ENCODE measurements around the gene NFX1.

The NFX1 gene

DNA sequence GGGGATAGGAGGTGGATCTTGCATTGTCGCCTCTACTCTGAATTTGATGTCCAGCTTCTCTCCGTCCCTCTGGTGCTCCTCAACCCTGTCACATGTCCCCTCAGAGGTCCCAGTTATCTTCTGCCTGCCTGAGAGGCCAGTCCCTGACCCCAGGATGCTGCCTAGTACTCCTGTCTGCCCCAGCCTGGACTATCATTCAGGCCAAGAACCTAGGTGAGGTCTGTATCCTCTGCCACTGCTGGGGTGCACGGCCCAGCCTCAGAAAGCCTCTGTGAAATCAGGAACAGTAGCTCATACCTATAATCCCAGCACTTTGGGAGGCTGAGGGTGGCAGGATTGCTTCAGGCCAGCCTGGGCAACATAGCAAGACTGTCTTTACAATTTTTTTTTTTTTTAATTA, 41.7 kb upstream of the NFX1 start:
- Histone ChIP-seq H3K9me3 (ENCODE audit: insufficient read depth, low read depth, low read length) (no peaks in the 10 kb centered on the region), H3K4me2 (ENCODE audit: low read depth, low read length, poor library complexity, severe bottlenecking) (no peak overlapping the region), H4K20me1 (ENCODE audit: insufficient read depth, low read length, poor library complexity, severe bottlenecking) (no peaks in the 10 kb centered on the region), H3K4me3 (ENCODE audit: low read length, poor library complexity, severe bottlenecking) (no peak overlapping the region), H3K9ac (ENCODE audit: low read depth, low read length, poor library complexity, severe bottlenecking) (no peak overlapping the region), H2AFZ (ENCODE audit: low read length) (no peak overlapping the region), H3K4me1 (ENCODE audit: insufficient read depth, low read length, poor library complexity, severe bottlenecking) (no peaks in the 10 kb centered on the region), H3K27me3 (ENCODE audit: insufficient read depth, low read length, poor library complexity, severe bottlenecking) (no peaks in the 10 kb centered on the region), H3K36me3 (ENCODE audit: insufficient read depth, low read length) (peaks cover 11% of the 10 kb centered on the region; the same call in 1 of the 2 replicates), H3K79me2 (ENCODE audit: insufficient read depth, low read length) (no peaks in the 10 kb centered on the region), H3K9me2 (replicated peaks; ENCODE audit: low read depth, low read length) (no peaks in the 10 kb centered on the region), H3F3A (ENCODE audit: low read depth) (no peaks in the 10 kb centered on the region)
- TF ChIP-seq EZH2phosphoT487 (IDR thresholded peaks at IDR 0.05; ENCODE audit: borderline replicate concordance), result no peak
- TF ChIP-seq, protein P1, sequence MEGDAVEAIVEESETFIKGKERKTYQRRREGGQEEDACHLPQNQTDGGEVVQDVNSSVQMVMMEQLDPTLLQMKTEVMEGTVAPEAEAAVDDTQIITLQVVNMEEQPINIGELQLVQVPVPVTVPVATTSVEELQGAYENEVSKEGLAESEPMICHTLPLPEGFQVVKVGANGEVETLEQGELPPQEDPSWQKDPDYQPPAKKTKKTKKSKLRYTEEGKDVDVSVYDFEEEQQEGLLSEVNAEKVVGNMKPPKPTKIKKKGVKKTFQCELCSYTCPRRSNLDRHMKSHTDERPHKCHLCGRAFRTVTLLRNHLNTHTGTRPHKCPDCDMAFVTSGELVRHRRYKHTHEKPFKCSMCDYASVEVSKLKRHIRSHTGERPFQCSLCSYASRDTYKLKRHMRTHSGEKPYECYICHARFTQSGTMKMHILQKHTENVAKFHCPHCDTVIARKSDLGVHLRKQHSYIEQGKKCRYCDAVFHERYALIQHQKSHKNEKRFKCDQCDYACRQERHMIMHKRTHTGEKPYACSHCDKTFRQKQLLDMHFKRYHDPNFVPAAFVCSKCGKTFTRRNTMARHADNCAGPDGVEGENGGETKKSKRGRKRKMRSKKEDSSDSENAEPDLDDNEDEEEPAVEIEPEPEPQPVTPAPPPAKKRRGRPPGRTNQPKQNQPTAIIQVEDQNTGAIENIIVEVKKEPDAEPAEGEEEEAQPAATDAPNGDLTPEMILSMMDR (conservative IDR thresholded peaks at IDR 0.05; ENCODE audit: low read length), result no peak

GRCh38 chr9:33249087-33249658, 41.1 kb upstream of the NFX1 start:
- no peak overlapping the region for H3K4me3 ChIP-seq (ENCODE audit: low read length, poor library complexity, severe bottlenecking)
- H3K9me3 ChIP-seq (ENCODE audit: insufficient read depth, low read depth, low read length), result no peaks in the 10 kb centered on the region
- H2AFZ ChIP-seq (ENCODE audit: low read length), result no peak overlapping the region
- H3K4me1 ChIP-seq (ENCODE audit: insufficient read depth, low read length, poor library complexity, severe bottlenecking), result no peaks in the 10 kb centered on the region
- H3F3A ChIP-seq (ENCODE audit: low read depth), result no peaks in the 10 kb centered on the region
- no peaks in the 10 kb centered on the region for H3K9me2 ChIP-seq (replicated peaks; ENCODE audit: low read depth, low read length)
- TF ChIP-seq, protein P1 (conservative IDR thresholded peaks at IDR 0.05; ENCODE audit: low read length), result no peak
- TF ChIP-seq EZH2phosphoT487 (IDR thresholded peaks at IDR 0.05; ENCODE audit: borderline replicate concordance), result no peak
- peaks cover 15% of the 10 kb centered on the region; the same call in 1 of the 2 replicates for H3K36me3 ChIP-seq (ENCODE audit: insufficient read depth, low read length)
- H3K9ac ChIP-seq (ENCODE audit: low read depth, low read length, poor library complexity, severe bottlenecking), result no peak overlapping the region
- no peaks in the 10 kb centered on the region for H3K79me2 ChIP-seq (ENCODE audit: insufficient read depth, low read length)
- no peaks in the 10 kb centered on the region for H3K27me3 ChIP-seq (ENCODE audit: insufficient read depth, low read length, poor library complexity, severe bottlenecking)
- H4K20me1 ChIP-seq (ENCODE audit: insufficient read depth, low read length, poor library complexity, severe bottlenecking), result no peaks in the 10 kb centered on the region
- no peak overlapping the region for H3K4me2 ChIP-seq (ENCODE audit: low read depth, low read length, poor library complexity, severe bottlenecking)

DNA sequence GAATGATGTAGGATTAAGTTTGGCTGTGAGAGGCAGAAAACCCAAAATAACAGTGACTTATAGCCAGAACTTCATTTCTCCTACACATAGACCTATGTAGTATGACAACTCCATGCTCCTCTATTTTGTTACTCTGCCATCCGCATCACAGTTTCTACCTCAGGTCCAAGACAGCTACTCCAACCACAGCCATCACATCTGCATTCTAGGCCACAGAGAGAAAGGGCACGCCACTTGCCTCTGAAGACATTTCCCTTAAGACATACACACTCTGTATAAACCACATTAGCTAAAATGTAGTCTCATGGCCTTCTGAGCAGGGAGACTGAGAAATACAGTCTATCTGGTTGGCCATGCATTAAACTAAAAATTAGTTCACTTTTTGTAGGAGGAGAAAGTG, 40.3 kb upstream of the NFX1 start:
- Histone ChIP-seq H3K27me3 (ENCODE audit: insufficient read depth, low read length, poor library complexity, severe bottlenecking) (no peaks in the 10 kb centered on the region), H3K79me2 (ENCODE audit: insufficient read depth, low read length) (no peaks in the 10 kb centered on the region), H3K4me1 (ENCODE audit: insufficient read depth, low read length, poor library complexity, severe bottlenecking) (no peaks in the 10 kb centered on the region), H3K4me3 (ENCODE audit: low read length, poor library complexity, severe bottlenecking) (no peak overlapping the region), H3K4me2 (ENCODE audit: low read depth, low read length, poor library complexity, severe bottlenecking) (no peak overlapping the region), H3K9ac (ENCODE audit: low read depth, low read length, poor library complexity, severe bottlenecking) (no peak overlapping the region), H2AFZ (ENCODE audit: low read length) (no peak overlapping the region), H3K36me3 (ENCODE audit: insufficient read depth, low read length) (peaks cover 23% of the 10 kb centered on the region; the same call in 1 of the 2 replicates), H3F3A (ENCODE audit: low read depth) (no peaks in the 10 kb centered on the region), H3K9me3 (ENCODE audit: insufficient read depth, low read depth, low read length) (no peaks in the 10 kb centered on the region), H3K9me2 (replicated peaks; ENCODE audit: low read depth, low read length) (no peaks in the 10 kb centered on the region), H4K20me1 (ENCODE audit: insufficient read depth, low read length, poor library complexity, severe bottlenecking) (no peaks in the 10 kb centered on the region)
- no peak for TF ChIP-seq EZH2phosphoT487 (IDR thresholded peaks at IDR 0.05; ENCODE audit: borderline replicate concordance)
- TF ChIP-seq, protein P1 (conservative IDR thresholded peaks at IDR 0.05; ENCODE audit: low read length), result no peak
